K562 (cell line): ENCODE data around the gene ANKH. TPM values are rescaled to one million over a fixed set of nuclear protein-coding genes. Genes with fewer than 3 reads are reported as not detected.

ENCODE experiments used
- ATAC-seq: fragments of 200-7000 bp; cut with Tn5 transposase; 3 replicates; pipeline ENCODE4 v1.9.1; 2020; ENCODE audit warnings: moderate library complexity
- BruUV-seq: library from RNA; stranded (reverse); fragments of 400-500 nt; replicated peaks from 2 replicates; lab custom pipeline; 2021; lab: Mats Ljungman, UMichigan
- CTCF ChIA-PET: fragments of 300-600 bp; formaldehyde crosslinking; extraction: SDS; loops from one replicate; lab custom pipeline; 2021; ENCODE audit warnings: low intra/inter-chr PET ratio; lab: Yijun Ruan, JAX
- POLR2A ChIA-PET: fragments of 300-600, 350-650 bp; sonication (Branson Sonifier 250); formaldehyde crosslinking; extraction: SDS; loops from one replicate; lab custom pipeline; 2021; ENCODE audit warnings: antibody characterized with exemption, inconsistent platforms; lab: Yijun Ruan, JAX
- DNase-seq, 4 experiments: peaks; one replicate each; pipeline versions ENCODE4 v3.0.0 to v3.0.0-alpha.2; 2011 to 2018; ENCODE audit warnings: low spot score in 3 of 4, mixed read lengths in 3 of 4; ENCODE audit errors: extremely low read depth in 1 of 4
- FAIRE-seq: peaks from 2 replicates; lab custom pipeline; 2011; peaks lifted over from hg19 to GRCh38; lab: Jason Lieb, UNC
- H2AFZ ChIP-seq: 2 replicates; pipeline ENCODE4 v1.6.0; 2011; ENCODE audit warnings: low read depth, low read length, control low read depth, inconsistent platforms
- H3K27ac ChIP-seq: fragments of 200-600 bp; 3 replicates; pipeline ENCODE4 v1.8.0; 2011; ENCODE audit warnings: low read depth, mild to moderate bottlenecking, control low read depth, inconsistent platforms, low read length, moderate library complexity, mixed read lengths; ENCODE audit errors: extremely low read depth
- H3K27me3 ChIP-seq, 2 experiments: fragments of 300-600 bp in 1 of 2; 2 replicates in 1 of 2; 3 replicates in 1 of 2; pipeline versions ENCODE4 v1.6.0 to v1.8.0; 2011; ENCODE audit warnings: inconsistent platforms in 2 of 2, low read length in 2 of 2, mild to moderate bottlenecking in 1 of 2, mixed read lengths in 1 of 2, moderate library complexity in 1 of 2; ENCODE audit not compliant: control insufficient read depth in 2 of 2, insufficient read depth in 2 of 2
- H3K36me3 ChIP-seq: fragments of 300-600 bp; 3 replicates; pipeline ENCODE4 v1.8.0; 2011; ENCODE audit warnings: mild to moderate bottlenecking, low read length, inconsistent platforms; ENCODE audit not compliant: control insufficient read depth, insufficient read depth
- H3K4me1 ChIP-seq, 2 experiments: fragments of 200-600 bp in 1 of 2; replicated peaks in 1 of 2; 2 replicates in 1 of 2; 3 replicates in 1 of 2; pipeline versions ENCODE4 v1.5.1 to v1.8.0; 2011; ENCODE audit warnings: inconsistent platforms in 2 of 2, low read length in 2 of 2, mild to moderate bottlenecking in 1 of 2, mixed read lengths in 1 of 2, moderate library complexity in 1 of 2; ENCODE audit not compliant: control insufficient read depth in 2 of 2, insufficient read depth in 2 of 2
- H3K4me2 ChIP-seq: 2 replicates; pipeline ENCODE4 v1.6.1; 2011; ENCODE audit warnings: low read length, control low read depth, inconsistent platforms, mixed read lengths; ENCODE audit not compliant: insufficient read depth
- H3K4me3 ChIP-seq: fragments of 200-600 bp; sonication (generic), shearing (Covaris generic); 2 replicates; pipeline ENCODE4 v1.5.1; 2016; ENCODE audit warnings: control low read depth, inconsistent platforms
- H3K79me2 ChIP-seq: fragments of 200-600 bp; 3 replicates; pipeline ENCODE4 v1.8.0; 2011; ENCODE audit warnings: low read length, inconsistent platforms; ENCODE audit not compliant: control insufficient read depth, insufficient read depth
- H3K9ac ChIP-seq, 2 experiments: 2 replicates each; pipeline versions ENCODE4 v1.6.0 to v1.6.1; 2011; ENCODE audit warnings: low read depth in 2 of 2, low read length in 2 of 2, control low read depth in 1 of 2, inconsistent platforms in 1 of 2, mild to moderate bottlenecking in 1 of 2, mixed read lengths in 1 of 2; ENCODE audit not compliant: insufficient read depth in 1 of 2
- H3K9me1 ChIP-seq: one replicate; pipeline ENCODE4 v1.6.0; 2011; ENCODE audit warnings: inconsistent platforms, mild to moderate bottlenecking, low read length, moderate library complexity; ENCODE audit not compliant: control insufficient read depth, insufficient read depth
- H3K9me3 ChIP-seq: replicated peaks from 2 replicates; pipeline ENCODE4 v1.5.1; 2011; ENCODE audit warnings: low read depth, low read length, inconsistent platforms; ENCODE audit not compliant: control insufficient read depth, insufficient read depth
- H4K20me1 ChIP-seq: replicated peaks from 2 replicates; pipeline ENCODE4 v1.6.1; 2011; ENCODE audit warnings: low read length, inconsistent platforms, mixed read lengths; ENCODE audit not compliant: control insufficient read depth, insufficient read depth
- ATF7 ChIP-seq: fragments of 450-650 bp; IDR thresholded peaks from 2 replicates; pipeline ENCODE4 v1.7.1; 2014; ENCODE audit warnings: mild to moderate bottlenecking, moderate library complexity
- CCNT2 ChIP-seq: IDR thresholded peaks from 2 replicates; pipeline ENCODE4 v1.6.1; 2011; ENCODE audit warnings: borderline replicate concordance, low read depth, mild to moderate bottlenecking, moderate library complexity, mixed read lengths, low read length; ENCODE audit not compliant: insufficient read length; ENCODE audit errors: extremely low read depth
- FOXJ2 ChIP-seq: fragments of 200-800 bp; sonication (Bioruptor generic); IDR thresholded peaks from 2 replicates; pipeline ENCODE4 v1.6.1; 2016; ENCODE audit warnings: missing genetic modification characterization, missing compliant biosample characterization
- LEF1 ChIP-seq: fragments of 450-650 bp; IDR thresholded peaks from 2 replicates; pipeline ENCODE4 v1.6.1; 2016; ENCODE audit warnings: mild to moderate bottlenecking
- MTA1 ChIP-seq: fragments of 450-650 bp; IDR thresholded peaks from 2 replicates; pipeline ENCODE4 v1.6.1; 2017; ENCODE audit warnings: borderline replicate concordance
- PURB ChIP-seq: sonication (generic); formaldehyde crosslinking; IDR thresholded peaks from 2 replicates; pipeline ENCODE4 v1.9.0; 2021; ENCODE audit warnings: low read depth, mild to moderate bottlenecking, missing genetic modification reagents
- RFX5 ChIP-seq: IDR thresholded peaks from 2 replicates; pipeline ENCODE4 v1.6.1; 2011; ENCODE audit warnings: low read depth, mild to moderate bottlenecking, improper control_type of control experiment, low read length
- RUNX1 ChIP-seq: sonication (generic); IDR thresholded peaks from 2 replicates; pipeline ENCODE4 v1.6.1; 2016; ENCODE audit warnings: antibody characterized with exemption, low read depth
- SMAD1 ChIP-seq: fragments of 150-350 bp; IDR thresholded peaks from 2 replicates; pipeline ENCODE4 v1.6.1; 2014; ENCODE audit warnings: low read length, low read depth; ENCODE audit not compliant: partially characterized antibody
- SOX6 ChIP-seq: fragments of 450-650 bp; IDR thresholded peaks from 2 replicates; pipeline ENCODE4 v1.6.1; 2014; ENCODE audit warnings: mild to moderate bottlenecking
- ZEB2 ChIP-seq: fragments of 450-650 bp; IDR thresholded peaks from 2 replicates; pipeline ENCODE4 v1.6.1; 2016
- ZNF217 ChIP-seq: sonication (generic); formaldehyde crosslinking; IDR thresholded peaks from 2 replicates; pipeline ENCODE4 v1.8.0; 2022; ENCODE audit warnings: mild to moderate bottlenecking, missing genetic modification reagents
- ZNF518B ChIP-seq: fragments of 250-450 bp; sonication (Bioruptor Pico); IDR thresholded peaks from 2 replicates; pipeline ENCODE4 v1.5.0; 2021; ENCODE audit warnings: mild to moderate bottlenecking, moderate library complexity
- ZNF695 ChIP-seq: fragments of 450-650 bp; formaldehyde crosslinking; IDR thresholded peaks from 2 replicates; pipeline ENCODE4 v1.4.0; 2020; ENCODE audit warnings: mild to moderate bottlenecking, moderate library complexity
- WGBS: fragments of 100-300 bp; shearing (Covaris generic); methylation state at CpG from one replicate; pipeline ENCODE4 v1.1.6; 2016; ENCODE audit warnings: low coverage, mixed read lengths; ENCODE audit not compliant: insufficient coverage; ENCODE audit errors: missing lambda C conversion rate; 5-methylcytosine and 5-hydroxymethylcytosine counted together
- in situ Hi-C: fragments of 300-500 bp; cut with MboI; formaldehyde crosslinking; loops from 4 replicates; pipeline ENCODE4 v1.15.0; 2018; ENCODE audit warnings: inconsistent platforms, mixed read lengths
- intact Hi-C: fragments of 100-400 bp; cut with micrococcal nuclease; formaldehyde crosslinking; loops from 2 replicates; pipeline ENCODE4 v1.14.2; 2022
- polyA plus RNA-seq, 8 experiments: library from polyadenylated mRNA; depleted of rRNA in 4 of 8; stranded (reverse) in 5 of 8; unstranded in 3 of 8; fragments of >200 nt; fragmentation: Nextera tagmentation in 2 of 8; fragmentation: Illumina TruSeq in 1 of 8; extraction: Ambion mirVana in 2 of 8; extraction: Trizol in 1 of 8; gene quantifications; 2 replicates each; pipeline versions ENCODE4 v1.2.1 to v1.2.3, GENCODE V29; 2011 to 2014; ENCODE audit warnings: inconsistent platforms in 1 of 8, missing spikeins in 1 of 8
- total RNA-seq, 7 experiments: library from RNA; depleted of rRNA in 6 of 7; stranded (reverse); fragments of >200 nt in 6 of 7; fragmentation: Illumina TruSeq in 2 of 7; extraction: Trizol in 2 of 7; gene quantifications; 2 replicates each; pipeline versions ENCODE4 v1.2.1 to v1.2.3, GENCODE V29; 2011 to 2021; ENCODE audit warnings: low replicate concordance in 1 of 7
- TF ChIP-seq, protein P1 (sequence below), 2 experiments: fragments of 150-350 bp in 1 of 2; IDR thresholded peaks; 2 replicates each; pipeline ENCODE4 v1.6.1; 2012 to 2016; ENCODE audit warnings: low read depth in 2 of 2, low read length in 2 of 2, mild to moderate bottlenecking in 1 of 2, moderate library complexity in 1 of 2
- TF ChIP-seq, protein P2 (sequence below), 2 experiments: IDR thresholded peaks; 2 replicates each; pipeline ENCODE4 v1.6.1; 2011; ENCODE audit warnings: borderline replicate concordance in 1 of 2, control low read depth in 1 of 2, low read depth in 1 of 2, low read length in 1 of 2, mild to moderate bottlenecking in 1 of 2, mixed read lengths in 1 of 2, moderate library complexity in 1 of 2; ENCODE audit not compliant: insufficient read depth in 1 of 2, insufficient read length in 1 of 2, poor library complexity in 1 of 2, severe bottlenecking in 1 of 2; ENCODE audit errors: extremely low read depth in 1 of 2

Gene ANKH
- total and polyA plus RNA-seq, 9 of the 15 experiments (the other 6 are each of a cell fraction or from before 2014, with no cell fraction given), result 0.79 to 12.2 (median 4.5) TPM

GRCh38 chr5:14855366-14855765 is 16.2 kb downstream of the ANKH start:
- intact Hi-C loops, result no loop called here
- H3K4me1 ChIP-seq, result no peaks in the 10 kb centered on the region
- no peaks in the 10 kb centered on the region for H3K36me3 ChIP-seq
- DNase-seq (no peak), FAIRE-seq (no peak), ATAC-seq (no peak)
- ChIA-PET POLR2A (no interaction called here), CTCF (no interaction called here)
- no peaks in the 10 kb centered on the region for H3K9me1 ChIP-seq
- no peaks in the 10 kb centered on the region for H3K79me2 ChIP-seq
- BruUV-seq, result no TSS peak
- peaks cover 3% of the 10 kb centered on the region; the same call in 1 of the 2 replicates for H4K20me1 ChIP-seq
- in situ Hi-C loops, result no loop called here
- H3K27me3 ChIP-seq, result peaks cover 10 to 22% of the 10 kb centered on the region in 2 experiments; a peak in 4 of 5 replicates
- no peak overlapping the region for H3K9ac ChIP-seq
- no peaks in the 10 kb centered on the region for H3K9me3 ChIP-seq
- H2AFZ ChIP-seq, result no peak overlapping the region
- 11% methylated on average over 1 of the region's 1 CpG for WGBS
- no peak overlapping the region for H3K27ac ChIP-seq
- H3K4me2 ChIP-seq, result no peak overlapping the region
- H3K4me3 ChIP-seq, result no peak overlapping the region
- TF ChIP-seq PURB, result no peak
- TF ChIP-seq SOX6, result no peak
- TF ChIP-seq ATF7, result no peak
- TF ChIP-seq ZNF695 (CRISPR knock-in tag), result no peak
- TF ChIP-seq, protein P1, sequence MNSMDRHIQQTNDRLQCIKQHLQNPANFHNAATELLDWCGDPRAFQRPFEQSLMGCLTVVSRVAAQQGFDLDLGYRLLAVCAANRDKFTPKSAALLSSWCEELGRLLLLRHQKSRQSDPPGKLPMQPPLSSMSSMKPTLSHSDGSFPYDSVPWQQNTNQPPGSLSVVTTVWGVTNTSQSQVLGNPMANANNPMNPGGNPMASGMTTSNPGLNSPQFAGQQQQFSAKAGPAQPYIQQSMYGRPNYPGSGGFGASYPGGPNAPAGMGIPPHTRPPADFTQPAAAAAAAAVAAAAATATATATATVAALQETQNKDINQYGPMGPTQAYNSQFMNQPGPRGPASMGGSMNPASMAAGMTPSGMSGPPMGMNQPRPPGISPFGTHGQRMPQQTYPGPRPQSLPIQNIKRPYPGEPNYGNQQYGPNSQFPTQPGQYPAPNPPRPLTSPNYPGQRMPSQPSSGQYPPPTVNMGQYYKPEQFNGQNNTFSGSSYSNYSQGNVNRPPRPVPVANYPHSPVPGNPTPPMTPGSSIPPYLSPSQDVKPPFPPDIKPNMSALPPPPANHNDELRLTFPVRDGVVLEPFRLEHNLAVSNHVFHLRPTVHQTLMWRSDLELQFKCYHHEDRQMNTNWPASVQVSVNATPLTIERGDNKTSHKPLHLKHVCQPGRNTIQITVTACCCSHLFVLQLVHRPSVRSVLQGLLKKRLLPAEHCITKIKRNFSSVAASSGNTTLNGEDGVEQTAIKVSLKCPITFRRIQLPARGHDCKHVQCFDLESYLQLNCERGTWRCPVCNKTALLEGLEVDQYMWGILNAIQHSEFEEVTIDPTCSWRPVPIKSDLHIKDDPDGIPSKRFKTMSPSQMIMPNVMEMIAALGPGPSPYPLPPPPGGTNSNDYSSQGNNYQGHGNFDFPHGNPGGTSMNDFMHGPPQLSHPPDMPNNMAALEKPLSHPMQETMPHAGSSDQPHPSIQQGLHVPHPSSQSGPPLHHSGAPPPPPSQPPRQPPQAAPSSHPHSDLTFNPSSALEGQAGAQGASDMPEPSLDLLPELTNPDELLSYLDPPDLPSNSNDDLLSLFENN (IDR thresholded peaks at IDR 0.05; ENCODE audit: low read depth in 2 of 2, low read length in 2 of 2), result no peak
- TF ChIP-seq RUNX1, result no peak
- no peak for TF ChIP-seq CCNT2
- TF ChIP-seq RFX5, result no peak
- TF ChIP-seq MTA1, result no peak
- no peak for TF ChIP-seq SMAD1
- no peak for TF ChIP-seq ZNF518B (CRISPR knock-in tag)
- TF ChIP-seq, protein P2, sequence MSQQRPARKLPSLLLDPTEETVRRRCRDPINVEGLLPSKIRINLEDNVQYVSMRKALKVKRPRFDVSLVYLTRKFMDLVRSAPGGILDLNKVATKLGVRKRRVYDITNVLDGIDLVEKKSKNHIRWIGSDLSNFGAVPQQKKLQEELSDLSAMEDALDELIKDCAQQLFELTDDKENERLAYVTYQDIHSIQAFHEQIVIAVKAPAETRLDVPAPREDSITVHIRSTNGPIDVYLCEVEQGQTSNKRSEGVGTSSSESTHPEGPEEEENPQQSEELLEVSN (IDR thresholded peaks at IDR 0.05; ENCODE audit: borderline replicate concordance in 1 of 2, extremely low read depth in 1 of 2, insufficient read depth in 1 of 2, insufficient read length in 1 of 2, low read depth in 1 of 2, low read length in 1 of 2, poor library complexity in 1 of 2, severe bottlenecking in 1 of 2), result no peak
- TF ChIP-seq FOXJ2 (tag), result no peak
- TF ChIP-seq ZNF217 (CRISPR knock-in tag), result no peak
- no peak for TF ChIP-seq LEF1
- TF ChIP-seq ZEB2, result no peak
